ENCODE measurements around the gene EDN2. TPM values are rescaled to one million over a fixed set of nuclear protein-coding genes. Genes with fewer than 3 reads are reported as not detected.

The EDN2 gene
- total RNA-seq, 5 donors from 2014 or later (not counting 1 experiment from before 2014, with no cell fraction given): not detected

GRCh38 chr1:41450747-41451285 lies 33.7 kb downstream of the EDN2 start:
- no peak overlapping the region for H3K27ac ChIP-seq (ENCODE audit: low read length)
- Mint-ChIP-seq H3K4me3 (no peak overlapping the region), H3K36me3 (no peaks in the 10 kb centered on the region), H3K4me1 (no peaks in the 10 kb centered on the region), H3K9me3 (no peaks in the 10 kb centered on the region), H3K27me3 (peaks cover 2 to 5% of the 10 kb centered on the region in 2 donors), H3K27ac (no peak overlapping the region)
- peaks cover 0 to 20% of the 10 kb centered on the region in 2 experiments for H3K27me3 ChIP-seq (replicated peaks in 1 of 2; ENCODE audit: control insufficient read depth in 2 of 2, extremely low read depth in 1 of 2, insufficient read depth in 2 of 2, low read length in 1 of 2)
- H3K36me3 ChIP-seq (ENCODE audit: control insufficient read depth in 2 of 2, extremely low read depth in 1 of 2, insufficient read depth in 1 of 2, low read length in 1 of 2): no peaks in the 10 kb centered on the region
- H3K4me1 ChIP-seq (ENCODE audit: control insufficient read depth in 1 of 2, extremely low read depth in 1 of 2, insufficient read depth in 2 of 2, low read length in 2 of 2): no peaks in the 10 kb centered on the region
- no peak overlapping the region for H3K4me3 ChIP-seq (ENCODE audit: control insufficient read depth in 1 of 2, extremely low read depth in 1 of 2, low read length in 1 of 2)
- DNase-seq (no peak), ATAC-seq (replicated peaks in 1 of 4) (no peak)
- 91% methylated on average over 9 of the region's 9 CpGs for WGBS (ENCODE audit: insufficient coverage)
- ChIA-PET POLR2A (interaction anchor here in 1 of 2 donors (0.7 kb wide), 1 partner anchor 28 kb away, joined by 4 read pairs; no protein-coding TSS in a partner anchor), CTCF (no interaction called here)
- no peaks in the 10 kb centered on the region for H3K9me3 ChIP-seq

GRCh38 chr1:41449326-41449921 lies 35.1 kb downstream of the EDN2 start:
- H3K27me3 Mint-ChIP-seq: peaks cover 9 to 10% of the 10 kb centered on the region in 2 donors

GRCh38 chr1:41448821-41449220 lies 35.7 kb downstream of the EDN2 start:
- H3K9me3 Mint-ChIP-seq: peaks cover 0 to 5% (median 0%) of the 10 kb centered on the region in 3 donors
- Histone ChIP-seq H3K4me3 (ENCODE audit: control insufficient read depth in 1 of 2, extremely low read depth in 1 of 2, low read length in 1 of 2) (no peak overlapping the region), H3K36me3 (ENCODE audit: control insufficient read depth in 2 of 2, extremely low read depth in 1 of 2, insufficient read depth in 1 of 2, low read length in 1 of 2) (no peaks in the 10 kb centered on the region), H3K27me3 (replicated peaks in 1 of 2; ENCODE audit: control insufficient read depth in 2 of 2, extremely low read depth in 1 of 2, insufficient read depth in 2 of 2, low read length in 1 of 2) (peaks cover 0 to 25% of the 10 kb centered on the region in 2 experiments), H3K27ac (ENCODE audit: low read length) (no peak overlapping the region), H3K4me1 (ENCODE audit: control insufficient read depth in 1 of 2, extremely low read depth in 1 of 2, insufficient read depth in 2 of 2, low read length in 2 of 2) (no peaks in the 10 kb centered on the region), H3K9me3 (no peaks in the 10 kb centered on the region)
- no peak for ATAC-seq (replicated peaks in 1 of 4)
- ChIA-PET CTCF (no interaction called here), POLR2A (no interaction called here)
- no peak overlapping the region for H3K4me3 Mint-ChIP-seq
- WGBS (ENCODE audit: insufficient coverage): 48% methylated on average over 3 of the region's 4 CpGs
- no peak overlapping the region for H3K27ac Mint-ChIP-seq
- peaks cover 9 to 10% of the 10 kb centered on the region in 2 donors for H3K27me3 Mint-ChIP-seq
- H3K4me1 Mint-ChIP-seq: no peaks in the 10 kb centered on the region
- no peaks in the 10 kb centered on the region for H3K36me3 Mint-ChIP-seq
- DNase-seq: no peak

More at GRCh38 chr1:41449326-41449921, 35.1 kb downstream of the EDN2 start:
- peaks cover 0 to 5% (median 0%) of the 10 kb centered on the region in 3 donors for H3K9me3 Mint-ChIP-seq
- Histone ChIP-seq H3K9me3 (no peaks in the 10 kb centered on the region), H3K4me1 (ENCODE audit: control insufficient read depth in 1 of 2, extremely low read depth in 1 of 2, insufficient read depth in 2 of 2, low read length in 2 of 2) (no peaks in the 10 kb centered on the region), H3K36me3 (ENCODE audit: control insufficient read depth in 2 of 2, extremely low read depth in 1 of 2, insufficient read depth in 1 of 2, low read length in 1 of 2) (no peaks in the 10 kb centered on the region), H3K4me3 (ENCODE audit: control insufficient read depth in 1 of 2, extremely low read depth in 1 of 2, low read length in 1 of 2) (no peak overlapping the region), H3K27ac (ENCODE audit: low read length) (no peak overlapping the region), H3K27me3 (replicated peaks in 1 of 2; ENCODE audit: control insufficient read depth in 2 of 2, extremely low read depth in 1 of 2, insufficient read depth in 2 of 2, low read length in 1 of 2) (peaks cover 0 to 24% of the 10 kb centered on the region in 2 experiments)
- H3K4me1 Mint-ChIP-seq: no peaks in the 10 kb centered on the region
- DNase-seq (no peak), ATAC-seq (replicated peaks in 1 of 4) (no peak)
- WGBS (ENCODE audit: insufficient coverage): 83% methylated on average over 10 of the region's 10 CpGs
- no peak overlapping the region for H3K27ac Mint-ChIP-seq
- no peaks in the 10 kb centered on the region for H3K36me3 Mint-ChIP-seq
- ChIA-PET POLR2A (no interaction called here), CTCF (no interaction called here)
- no peak overlapping the region for H3K4me3 Mint-ChIP-seq

GRCh38 chr1:41447995-41448770 lies 36.3 kb downstream of the EDN2 start:
- H3K27me3 ChIP-seq (replicated peaks in 1 of 2; ENCODE audit: control insufficient read depth in 2 of 2, extremely low read depth in 1 of 2, insufficient read depth in 2 of 2, low read length in 1 of 2): peaks cover 0 to 29% of the 10 kb centered on the region in 2 experiments
- no peaks in the 10 kb centered on the region for H3K36me3 ChIP-seq (ENCODE audit: control insufficient read depth in 2 of 2, extremely low read depth in 1 of 2, insufficient read depth in 1 of 2, low read length in 1 of 2)
- ATAC-seq (replicated peaks in 1 of 4) (no peak), DNase-seq (no peak)
- H3K36me3 Mint-ChIP-seq: no peaks in the 10 kb centered on the region
- peaks cover 0 to 5% (median 0%) of the 10 kb centered on the region in 3 donors for H3K9me3 Mint-ChIP-seq
- H3K27ac Mint-ChIP-seq: no peak overlapping the region
- H3K27ac ChIP-seq (ENCODE audit: low read length): no peak overlapping the region
- WGBS (ENCODE audit: insufficient coverage): 66% methylated on average over 7 of the region's 8 CpGs
- no peaks in the 10 kb centered on the region for H3K4me1 Mint-ChIP-seq
- peaks cover 9 to 10% of the 10 kb centered on the region in 2 donors for H3K27me3 Mint-ChIP-seq
- H3K4me1 ChIP-seq (ENCODE audit: control insufficient read depth in 1 of 2, extremely low read depth in 1 of 2, insufficient read depth in 2 of 2, low read length in 2 of 2): no peaks in the 10 kb centered on the region
- ChIA-PET CTCF (no interaction called here), POLR2A (no interaction called here)
- no peaks in the 10 kb centered on the region for H3K9me3 ChIP-seq
- no peak overlapping the region for H3K4me3 ChIP-seq (ENCODE audit: control insufficient read depth in 1 of 2, extremely low read depth in 1 of 2, low read length in 1 of 2)
- no peak overlapping the region for H3K4me3 Mint-ChIP-seq

- Histone ChIP-seq H3K27me3 (replicated peaks in 1 of 2; ENCODE audit: control insufficient read depth in 2 of 2, extremely low read depth in 1 of 2, insufficient read depth in 2 of 2, low read length in 1 of 2) (peaks cover 0 to 32% of the 10 kb centered on the region in 2 experiments), H3K36me3 (ENCODE audit: control insufficient read depth in 2 of 2, extremely low read depth in 1 of 2, insufficient read depth in 1 of 2, low read length in 1 of 2) (no peaks in the 10 kb centered on the region), H3K27ac (ENCODE audit: low read length) (no peak overlapping the region), H3K4me1 (ENCODE audit: control insufficient read depth in 1 of 2, extremely low read depth in 1 of 2, insufficient read depth in 2 of 2, low read length in 2 of 2) (no peaks in the 10 kb centered on the region), H3K4me3 (ENCODE audit: control insufficient read depth in 1 of 2, extremely low read depth in 1 of 2, low read length in 1 of 2) (no peak overlapping the region), H3K9me3 (no peaks in the 10 kb centered on the region)
- Mint-ChIP-seq H3K9me3 (peaks cover 0 to 5% (median 0%) of the 10 kb centered on the region in 3 donors), H3K27ac (no peak overlapping the region), H3K4me3 (no peak overlapping the region), H3K27me3 (peaks cover 9 to 10% of the 10 kb centered on the region in 2 donors), H3K36me3 (no peaks in the 10 kb centered on the region), H3K4me1 (no peaks in the 10 kb centered on the region)
- DNase-seq (no peak), ATAC-seq (replicated peaks in 1 of 4) (no peak)
- CTCF ChIA-PET: no interaction called here
- no CpG with 5 or more reads among the region's 9 CpGs for WGBS (ENCODE audit: insufficient coverage)
- POLR2A ChIA-PET: no interaction called here
Measured at GRCh38 chr1:41446851-41447610, 37.5 kb downstream of the EDN2 start.

GRCh38 chr1:41444785-41445184 lies 39.7 kb downstream of the EDN2 start:
- Histone ChIP-seq H3K4me1 (ENCODE audit: control insufficient read depth in 1 of 2, extremely low read depth in 1 of 2, insufficient read depth in 2 of 2, low read length in 2 of 2) (no peaks in the 10 kb centered on the region), H3K4me3 (ENCODE audit: control insufficient read depth in 1 of 2, extremely low read depth in 1 of 2, low read length in 1 of 2) (peak overlapping the region in 1 of 2 donors; percentile 15), H3K27ac (ENCODE audit: low read length) (no peak overlapping the region), H3K9me3 (no peaks in the 10 kb centered on the region), H3K27me3 (replicated peaks in 1 of 2; ENCODE audit: control insufficient read depth in 2 of 2, extremely low read depth in 1 of 2, insufficient read depth in 2 of 2, low read length in 1 of 2) (peaks cover 0 to 32% of the 10 kb centered on the region in 2 experiments), H3K36me3 (ENCODE audit: control insufficient read depth in 2 of 2, extremely low read depth in 1 of 2, insufficient read depth in 1 of 2, low read length in 1 of 2) (no peaks in the 10 kb centered on the region)
- DNase-seq: no peak
- Mint-ChIP-seq H3K9me3 (peaks cover 0 to 5% (median 0%) of the 10 kb centered on the region in 3 donors), H3K4me1 (no peaks in the 10 kb centered on the region), H3K27me3 (peaks cover 9 to 10% of the 10 kb centered on the region in 2 donors), H3K36me3 (no peaks in the 10 kb centered on the region), H3K4me3 (no peak overlapping the region), H3K27ac (no peak overlapping the region)
- ChIA-PET POLR2A (no interaction called here), CTCF (no interaction called here)
- no peak for ATAC-seq (replicated peaks in 1 of 4)
